ENCODE data around the gene COL4A2.

- TF ChIP-seq SP1 (IDR thresholded peaks at IDR 0.05) (no peak), FOXK2 (IDR thresholded peaks at IDR 0.05) (no peak), PKNOX1 (IDR thresholded peaks at IDR 0.05) (no peak), TARDBP (IDR thresholded peaks at IDR 0.05) (no peak), SUZ12 (IDR thresholded peaks at IDR 0.05) (no peak), ZNF384 (IDR thresholded peaks at IDR 0.05) (no peak), CTBP1 (IDR thresholded peaks at IDR 0.05; ENCODE audit: borderline replicate concordance) (no peak), FOXM1 (IDR thresholded peaks at IDR 0.05; ENCODE audit: borderline replicate concordance) (no peak), ARNT (IDR thresholded peaks at IDR 0.05) (no peak), BHLHE40 (IDR thresholded peaks at IDR 0.05; ENCODE audit: borderline replicate concordance) (no peak), LEF1 (IDR thresholded peaks at IDR 0.05; ENCODE audit: borderline replicate concordance) (no peak), FOXA1 (IDR thresholded peaks at IDR 0.05) (no peak), HDGF (IDR thresholded peaks at IDR 0.05; ENCODE audit: borderline replicate concordance) (no peak), ELF4 (IDR thresholded peaks at IDR 0.05) (no peak)
Measured at GRCh38 chr13:110316196-110316595, 9.1 kb downstream of the COL4A2 start.
